H1 (cell line): ENCODE data around the gene GTF2IRD1. TPM values are rescaled to one million over a fixed set of nuclear protein-coding genes. Genes with fewer than 3 reads are reported as not detected.

Experiments
- BACH1 ChIP-seq: IDR thresholded peaks from 2 replicates; pipeline ENCODE4 v1.6.1; 2012; ENCODE audit warnings: low read length, improper control_type of control experiment
- CHD7 ChIP-seq: fragments of 300-600 bp; sonication (generic); IDR thresholded peaks from 2 replicates; pipeline ENCODE4 v1.7.1; 2012; ENCODE audit warnings: low read length, moderate library complexity, mild to moderate bottlenecking, inconsistent platforms; ENCODE audit not compliant: insufficient replicate concordance
- HDAC2 ChIP-seq, 2 experiments: fragments of 300-600 bp in 1 of 2; sonication (generic) in 1 of 2; IDR thresholded peaks; 2 replicates each; pipeline ENCODE4 v1.6.1; 2011 to 2012; ENCODE audit warnings: low read depth in 2 of 2, low read length in 2 of 2, mild to moderate bottlenecking in 2 of 2, moderate library complexity in 2 of 2, borderline replicate concordance in 1 of 2, inconsistent platforms in 1 of 2
- RAD21 ChIP-seq, 2 experiments: IDR thresholded peaks in 1 of 2; conservative IDR thresholded peaks in 1 of 2; 2 replicates each; pipeline ENCODE4 v1.6.1; 2011; ENCODE audit warnings: low read depth in 2 of 2, low read length in 2 of 2, improper control_type of control experiment in 1 of 2, inconsistent platforms in 1 of 2, mild to moderate bottlenecking in 1 of 2, moderate library complexity in 1 of 2
- RNF2 ChIP-seq: fragments of 200-900, 300-1000 bp; sonication (generic); IDR thresholded peaks from 2 replicates; pipeline ENCODE4 v1.7.1; 2016; ENCODE audit warnings: borderline replicate concordance, low read depth, mild to moderate bottlenecking, antibody characterized with exemption, low read length; ENCODE audit not compliant: poor library complexity, severe bottlenecking; ENCODE audit errors: missing control alignments
- SAP30 ChIP-seq: fragments of 300-600 bp; sonication (generic); IDR thresholded peaks from 2 replicates; pipeline ENCODE4 v1.7.1; 2012; ENCODE audit warnings: low read length, moderate library complexity, mild to moderate bottlenecking, inconsistent platforms; ENCODE audit not compliant: insufficient read depth, insufficient replicate concordance
- polyA plus RNA-seq, 7 experiments: library from polyadenylated mRNA; depleted of rRNA in 3 of 7; stranded (reverse) in 5 of 7; unstranded in 2 of 7; fragments of >200 nt in 5 of 7; fragments of 200-250 nt in 2 of 7; gene quantifications; 1 replicate in 5 of 7; 2 replicates in 1 of 7; 4 replicates in 1 of 7; pipeline versions ENCODE4 v1.2.1 to v1.2.3, GENCODE V29; 2011 to 2013; ENCODE audit warnings: missing spikeins in 2 of 7, mixed read lengths in 2 of 7
- total RNA-seq: library from RNA; stranded (reverse); fragmentation: NEBNext Ultra II Directional; extraction: Animal tissue kit (Norgen Biotek cat#: 25700); gene quantifications from 2 replicates; pipeline ENCODE4 v1.2.1, GENCODE V29; 2021

The GTF2IRD1 gene
- total and polyA plus RNA-seq, 2 of the 8 experiments (the other 6 are each of a cell fraction or from before 2014, with no cell fraction given): 27.4 to 45.4 TPM

- TF ChIP-seq CHD7 (no peak), BACH1 (no peak), RAD21 (IDR thresholded peaks at IDR 0.05 in 1 of 2, conservative IDR thresholded peaks at IDR 0.05 in 1 of 2; ENCODE audit: low read depth in 2 of 2, low read length in 2 of 2) (no peak), SAP30 (no peak), RNF2 (no peak), HDAC2 (IDR thresholded peaks at IDR 0.05; ENCODE audit: borderline replicate concordance in 1 of 2, low read depth in 2 of 2, low read length in 2 of 2) (0 out of 4 replicates have a peak, but pooled peaks of 1 of the 2 experiments have one; percentile 58)
Measured at GRCh38 chr7:74428023-74428422, 25.7 kb upstream of the GTF2IRD1 start (continued).
